ENCODE data around the gene CLEC7A.

DNA sequence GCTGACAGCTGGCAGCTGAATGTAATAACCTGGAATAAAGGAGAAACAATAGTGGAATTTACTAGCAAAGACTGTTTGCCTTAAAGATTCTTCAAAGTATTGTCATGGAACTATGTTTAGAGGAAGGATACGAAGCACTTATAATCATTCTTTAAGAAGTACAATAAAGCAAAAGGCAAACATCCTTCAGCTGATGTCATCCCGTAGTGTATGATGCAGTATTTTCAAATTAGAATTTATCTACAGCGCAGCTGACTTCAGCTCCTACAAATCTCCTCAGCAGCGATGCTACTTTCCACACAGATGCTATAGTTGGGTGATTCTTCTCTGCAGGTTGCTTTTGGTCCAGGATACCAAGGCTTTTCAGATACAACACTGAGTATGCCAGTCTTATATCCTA lies 62.7 kb downstream of the CLEC7A start:
- no peak for TF ChIP-seq POLR2AphosphoS5 (IDR thresholded peaks at IDR 0.05; ENCODE audit: low read depth, low read length)
- TF ChIP-seq POLR2A (IDR thresholded peaks at IDR 0.05; ENCODE audit: low read depth, low read length), result no peak
- TF ChIP-seq TAF1 (IDR thresholded peaks at IDR 0.05; ENCODE audit: borderline replicate concordance, low read depth, low read length), result no peak

Measured in GM12892 (cell line).